Suppressor macrophage treated with lipopolysaccharide for 4 hours (primary cell): Measurements from ENCODE around the gene CNOT4.

Experiments used
- DNase-seq: peaks from one replicate; pipeline ENCODE4 v3.0.0-alpha.2; 2020

The CNOT4 gene

GRCh38 chr7:135509839-135510591 is at the start of gene CNOT4:
TSS of gene CNOT4 (minus strand) at chr7:135510102. CDS start at chr7:135438331, 71,771 bp downstream.
- peak; percentile 98 for DNase-seq

GRCh38 chr7:135558881-135559280 is 49.0 kb upstream of the CNOT4 start:
- DNase-seq = no peak

GRCh38 chr7:135558337-135558767 is 48.5 kb upstream of the CNOT4 start:
- peak; percentile 74 for DNase-seq

GRCh38 chr7:135557455-135558336 is 47.8 kb upstream of the CNOT4 start, which contains the start of gene NUP205:
TSS of gene NUP205 (plus strand) at chr7:135557917. CDS start at chr7:135557945, 28 bp downstream.
- DNase-seq = peak; percentile 82

GRCh38 chr7:135553346-135553745 is 43.4 kb upstream of the CNOT4 start:
- peak; percentile 12 for DNase-seq

- no peak for DNase-seq
Measured at GRCh38 chr7:135552148-135552547, 42.2 kb upstream of the CNOT4 start.

- no peak for DNase-seq
Measured at GRCh38 chr7:135550196-135550595, 40.3 kb upstream of the CNOT4 start.

- DNase-seq = no peak
Measured at GRCh38 chr7:135541029-135541428, 31.1 kb upstream of the CNOT4 start.

- DNase-seq = no peak
Measured at GRCh38 chr7:135539629-135540028, 29.7 kb upstream of the CNOT4 start.

- no peak for DNase-seq
Measured at GRCh38 chr7:135538376-135538775, 28.5 kb upstream of the CNOT4 start.

GRCh38 chr7:135537905-135538304 is 28.0 kb upstream of the CNOT4 start:
- DNase-seq = peak; percentile 74

GRCh38 chr7:135537453-135537852 is 27.6 kb upstream of the CNOT4 start:
- DNase-seq = no peak

GRCh38 chr7:135536150-135536549 is 26.2 kb upstream of the CNOT4 start:
- DNase-seq = peak; percentile 44

- no peak for DNase-seq
Measured at GRCh38 chr7:135527025-135527424, 17.1 kb upstream of the CNOT4 start.

GRCh38 chr7:135525426-135525825 is 15.5 kb upstream of the CNOT4 start:
- no peak for DNase-seq

- no peak for DNase-seq
Measured at GRCh38 chr7:135523146-135523545, 13.2 kb upstream of the CNOT4 start.

- DNase-seq = no peak
Measured at GRCh38 chr7:135522509-135522908, 12.6 kb upstream of the CNOT4 start.

GRCh38 chr7:135519871-135520270 is 10.0 kb upstream of the CNOT4 start:
- no peak for DNase-seq

GRCh38 chr7:135519233-135519688 is 9.4 kb upstream of the CNOT4 start:
- DNase-seq = no peak

GRCh38 chr7:135518748-135519147 is 8.8 kb upstream of the CNOT4 start:
- no peak for DNase-seq

GRCh38 chr7:135517060-135517459 is 7.2 kb upstream of the CNOT4 start:
- DNase-seq = no peak

- no peak for DNase-seq
Measured at GRCh38 chr7:135514856-135515255, 5.0 kb upstream of the CNOT4 start.

- peak; percentile 88 for DNase-seq
Measured at GRCh38 chr7:135512135-135512887, 2.4 kb upstream of the CNOT4 start.
